HuH-7 (cell line): ENCODE data around the gene ANGPTL7.
"Not testable (repeated sequence)": the region's sequence is repeated elsewhere in the genome, so short reads cannot be mapped to it uniquely, and the experiment has no call there.

Experiments
- DNase-seq: peaks from one replicate; pipeline ENCODE4 v3.0.0; 2011; ENCODE audit warnings: low spot score

Gene ANGPTL7

GRCh38 chr1:11188858-11189451, at the start of gene ANGPTL7:
Gene ANGPTL7, plus strand, starts transcription at chr1:11189355. Its CDS starts 225 bp downstream, at chr1:11189580.
- DNase-seq: no peak

- DNase-seq: no peak
Observed at GRCh38 chr1:11142618-11143391, 46.4 kb upstream of the ANGPTL7 start.

GRCh38 chr1:11143401-11143800, 45.8 kb upstream of the ANGPTL7 start:
- no peak for DNase-seq

GRCh38 chr1:11143907-11144306, 45.2 kb upstream of the ANGPTL7 start:
- DNase-seq: no peak

- no peak for DNase-seq
Observed at GRCh38 chr1:11144570-11145256, 44.4 kb upstream of the ANGPTL7 start.

GRCh38 chr1:11145741-11146140, 43.4 kb upstream of the ANGPTL7 start:
- DNase-seq: no peak

- no peak for DNase-seq
Observed at GRCh38 chr1:11147197-11147770, 41.9 kb upstream of the ANGPTL7 start.

- no peak for DNase-seq
Observed at GRCh38 chr1:11150326-11150725, 38.8 kb upstream of the ANGPTL7 start.

GRCh38 chr1:11151114-11151513, 38.0 kb upstream of the ANGPTL7 start:
- no peak for DNase-seq

- DNase-seq: no peak
Observed at GRCh38 chr1:11151826-11152612, 37.1 kb upstream of the ANGPTL7 start.

- DNase-seq: no peak
Observed at GRCh38 chr1:11152755-11153154, 36.4 kb upstream of the ANGPTL7 start.

- no peak for DNase-seq
Observed at GRCh38 chr1:11153184-11153583, 36.0 kb upstream of the ANGPTL7 start.

- DNase-seq: no peak
Observed at GRCh38 chr1:11156441-11156840, 32.7 kb upstream of the ANGPTL7 start.

GRCh38 chr1:11156963-11157362, 32.2 kb upstream of the ANGPTL7 start:
- DNase-seq: no peak

- DNase-seq: no peak
Observed at GRCh38 chr1:11157394-11157793, 31.8 kb upstream of the ANGPTL7 start.

GRCh38 chr1:11157867-11158266, 31.3 kb upstream of the ANGPTL7 start:
- no peak for DNase-seq

GRCh38 chr1:11158291-11158690, 30.9 kb upstream of the ANGPTL7 start:
- no peak for DNase-seq

GRCh38 chr1:11158720-11159321, 30.3 kb upstream of the ANGPTL7 start:
- DNase-seq: no peak

- not testable (repeated sequence) for DNase-seq
Observed at GRCh38 chr1:11162752-11163151, 26.4 kb upstream of the ANGPTL7 start.

GRCh38 chr1:11166744-11167143, 22.4 kb upstream of the ANGPTL7 start:
- not testable (repeated sequence) for DNase-seq

GRCh38 chr1:11168731-11169130, 20.4 kb upstream of the ANGPTL7 start:
- no peak for DNase-seq

GRCh38 chr1:11169202-11169601, 20.0 kb upstream of the ANGPTL7 start:
- DNase-seq: no peak
